H1 (cell line): ENCODE data around the gene GZMM. TPM values are rescaled to one million over a fixed set of nuclear protein-coding genes. Genes with fewer than 3 reads are reported as not detected.

ENCODE experiments used
- CTCF ChIA-PET: fragments of 300-600 bp; sonication (Branson Sonifier 250); formaldehyde crosslinking; loops from one replicate; lab custom pipeline; 2021; ENCODE audit not compliant: partially characterized antibody; lab: Charles Lee
- POLR2A ChIA-PET: fragments of 300-600 bp; sonication (Branson Sonifier 250); formaldehyde crosslinking; loops from one replicate; lab custom pipeline; 2021; ENCODE audit warnings: inconsistent platforms; ENCODE audit not compliant: partially characterized antibody; lab: Charles Lee
- DNase-seq, 2 experiments: peaks; one replicate each; pipeline versions ENCODE4 v3.0.0 to v3.0.0-alpha.2; 2010 to 2022; ENCODE audit warnings: low spot score in 2 of 2, low read depth in 1 of 2, mixed read lengths in 1 of 2
- FAIRE-seq: peaks from 2 replicates; lab custom pipeline; 2011; peaks lifted over from hg19 to GRCh38; lab: Jason Lieb, UNC
- H2AFZ ChIP-seq: 2 replicates; pipeline ENCODE4 v1.8.1; 2012; ENCODE audit warnings: low read length, inconsistent platforms
- H2AK5ac ChIP-seq: 2 replicates; pipeline ENCODE4 v1.6.1; 2013; ENCODE audit warnings: low read depth, low read length
- H2BK120ac ChIP-seq: replicated peaks from 2 replicates; pipeline ENCODE3; 2013; ENCODE audit warnings: low read depth, low read length, inconsistent platforms
- H2BK12ac ChIP-seq: 2 replicates; pipeline ENCODE4 v1.6.1; 2013; ENCODE audit warnings: low read depth, low read length
- H2BK15ac ChIP-seq: 2 replicates; pipeline ENCODE4 v1.6.1; 2013; ENCODE audit warnings: low read length
- H2BK20ac ChIP-seq: 2 replicates; pipeline ENCODE4 v1.6.1; 2013; ENCODE audit warnings: low read length
- H2BK5ac ChIP-seq: 2 replicates; pipeline ENCODE4 v1.6.1; 2013; ENCODE audit warnings: low read depth, low read length
- H3K14ac ChIP-seq: 2 replicates; pipeline ENCODE4 v1.6.1; 2013; ENCODE audit warnings: inconsistent platforms; ENCODE audit not compliant: insufficient read length
- H3K18ac ChIP-seq: 2 replicates; pipeline ENCODE4 v1.6.1; 2013; ENCODE audit warnings: low read length; ENCODE audit errors: extremely low read depth
- H3K23ac ChIP-seq: 2 replicates; pipeline ENCODE4 v1.6.1; 2013; ENCODE audit warnings: inconsistent platforms; ENCODE audit not compliant: insufficient read length
- H3K23me2 ChIP-seq: 2 replicates; pipeline ENCODE4 v1.6.1; 2013; ENCODE audit warnings: low read depth, low read length
- H3K27ac ChIP-seq: 2 replicates; pipeline ENCODE4 v1.6.1; 2011; ENCODE audit warnings: low read depth, low read length, inconsistent platforms
- H3K27me3 ChIP-seq, 4 experiments: replicated peaks in 1 of 4; 1 replicate in 1 of 4; 2 replicates in 3 of 4; pipeline versions ENCODE4 v1.6.1 to v1.8.1; 2011 to 2013; ENCODE audit warnings: low read length in 3 of 4, mild to moderate bottlenecking in 3 of 4, inconsistent platforms in 2 of 4, mixed read lengths in 2 of 4, moderate library complexity in 1 of 4; ENCODE audit not compliant: control insufficient read depth in 3 of 4, insufficient read depth in 3 of 4; ENCODE audit errors: extremely low read depth in 1 of 4
- H3K36me3 ChIP-seq, 4 experiments: 2 replicates each; pipeline versions ENCODE4 v1.6.1 to v1.8.1; 2011 to 2013; ENCODE audit warnings: mild to moderate bottlenecking in 4 of 4, low read length in 3 of 4, moderate library complexity in 2 of 4, control low read depth in 1 of 4, inconsistent platforms in 1 of 4; ENCODE audit not compliant: insufficient read depth in 4 of 4, control insufficient read depth in 2 of 4
- H3K4ac ChIP-seq: replicated peaks from 2 replicates; pipeline ENCODE3; 2013; ENCODE audit warnings: low read length, low read depth, mixed read lengths, inconsistent platforms; ENCODE audit not compliant: insufficient read length
- H3K4me1 ChIP-seq, 4 experiments: replicated peaks in 1 of 4; 1 replicate in 1 of 4; 2 replicates in 3 of 4; pipeline versions ENCODE4 v1.6.1 to v1.8.1; 2011 to 2013; ENCODE audit warnings: low read length in 3 of 4, inconsistent platforms in 2 of 4, mixed read lengths in 1 of 4; ENCODE audit not compliant: insufficient read depth in 4 of 4, control insufficient read depth in 3 of 4
- H3K4me2 ChIP-seq, 2 experiments: 2 replicates each; pipeline versions ENCODE4 v1.6.1 to v1.8.1; 2011 to 2013; ENCODE audit warnings: low read depth in 2 of 2, low read length in 2 of 2, control low read depth in 1 of 2, inconsistent platforms in 1 of 2, mild to moderate bottlenecking in 1 of 2; ENCODE audit not compliant: insufficient read depth in 1 of 2
- H3K4me3 ChIP-seq, 4 experiments: fragments of 200-600, 300-600 bp in 1 of 4; sonication (generic), shearing (Covaris generic), sonication (Bioruptor Twin) in 1 of 4; 2 replicates each; pipeline versions ENCODE4 v1.5.1 to v1.8.1; 2011 to 2016; ENCODE audit warnings: low read length in 4 of 4, low read depth in 3 of 4, control low read depth in 2 of 4, inconsistent platforms in 2 of 4, mild to moderate bottlenecking in 2 of 4, mixed read lengths in 1 of 4, moderate library complexity in 1 of 4; ENCODE audit not compliant: insufficient read depth in 2 of 4; ENCODE audit errors: extremely low read depth in 1 of 4
- H3K56ac ChIP-seq: replicated peaks from 2 replicates; pipeline ENCODE3; 2013; ENCODE audit warnings: low read depth, mild to moderate bottlenecking, mixed read lengths, low read length, inconsistent platforms; ENCODE audit not compliant: insufficient read length
- H3K79me1 ChIP-seq: 2 replicates; pipeline ENCODE4 v1.6.1; 2013; ENCODE audit warnings: low read depth, low read length, control low read depth
- H3K79me2 ChIP-seq, 2 experiments: 2 replicates each; pipeline versions ENCODE4 v1.6.1 to v1.8.1; 2012 to 2013; ENCODE audit warnings: low read length in 2 of 2, mild to moderate bottlenecking in 2 of 2, inconsistent platforms in 1 of 2; ENCODE audit not compliant: insufficient read depth in 2 of 2, control insufficient read depth in 1 of 2
- H3K9ac ChIP-seq, 4 experiments: replicated peaks in 1 of 4; 1 replicate in 1 of 4; 2 replicates in 3 of 4; pipeline versions ENCODE4 v1.6.1 to v1.8.1; 2011 to 2013; ENCODE audit warnings: low read depth in 3 of 4, low read length in 3 of 4, control low read depth in 2 of 4, mild to moderate bottlenecking in 2 of 4, moderate library complexity in 2 of 4, inconsistent platforms in 1 of 4; ENCODE audit errors: extremely low read depth in 1 of 4
- H3K9me3 ChIP-seq, 2 experiments: 2 replicates each; pipeline versions ENCODE4 v1.6.1 to v1.8.1; 2012 to 2013; ENCODE audit warnings: mild to moderate bottlenecking in 2 of 2, moderate library complexity in 2 of 2, control low read depth in 1 of 2, inconsistent platforms in 1 of 2, low read depth in 1 of 2, low read length in 1 of 2, mixed read lengths in 1 of 2; ENCODE audit not compliant: insufficient read depth in 2 of 2
- H4K20me1 ChIP-seq, 2 experiments: replicated peaks in 1 of 2; 2 replicates each; pipeline versions ENCODE3 to v1.8.1; 2011 to 2013; ENCODE audit warnings: inconsistent platforms in 2 of 2, low read length in 2 of 2, mild to moderate bottlenecking in 1 of 2; ENCODE audit not compliant: insufficient read depth in 2 of 2, control insufficient read depth in 1 of 2
- H4K5ac ChIP-seq: 2 replicates; pipeline ENCODE4 v1.6.1; 2013; ENCODE audit warnings: low read length, low read depth, mixed read lengths, inconsistent platforms; ENCODE audit not compliant: insufficient read length
- H4K8ac ChIP-seq: 2 replicates; pipeline ENCODE4 v1.8.0; 2013; ENCODE audit warnings: mild to moderate bottlenecking, moderate library complexity, low read length, inconsistent platforms; ENCODE audit not compliant: insufficient read depth; ENCODE audit errors: extremely low read depth
- H4K91ac ChIP-seq: replicated peaks from 2 replicates; pipeline ENCODE3; 2013; ENCODE audit warnings: low read length, mixed read lengths, inconsistent platforms; ENCODE audit not compliant: insufficient read length
- BACH1 ChIP-seq: IDR thresholded peaks from 2 replicates; pipeline ENCODE4 v1.6.1; 2012; ENCODE audit warnings: low read length, improper control_type of control experiment
- EZH2 ChIP-seq: fragments of 200-600 bp; sonication (generic); IDR thresholded peaks from 2 replicates; pipeline ENCODE4 v1.7.1; 2012; ENCODE audit warnings: low read depth, mild to moderate bottlenecking, moderate library complexity, low read length, inconsistent platforms; ENCODE audit not compliant: severe bottlenecking
- JUND ChIP-seq: IDR thresholded peaks from 2 replicates; pipeline ENCODE4 v1.6.1; 2011; ENCODE audit warnings: mild to moderate bottlenecking, improper control_type of control experiment, low read length
- NRF1 ChIP-seq: IDR thresholded peaks from 2 replicates; pipeline ENCODE4 v1.6.1; 2011; ENCODE audit warnings: mild to moderate bottlenecking, low read depth, low read length, improper control_type of control experiment
- RAD21 ChIP-seq, 2 experiments: IDR thresholded peaks in 1 of 2; conservative IDR thresholded peaks in 1 of 2; 2 replicates each; pipeline ENCODE4 v1.6.1; 2011; ENCODE audit warnings: low read depth in 2 of 2, low read length in 2 of 2, improper control_type of control experiment in 1 of 2, inconsistent platforms in 1 of 2, mild to moderate bottlenecking in 1 of 2, moderate library complexity in 1 of 2
- WGBS, 2 experiments: shearing (Covaris generic) in 1 of 2; methylation state at CpG; one replicate each; pipeline versions ENCODE4 v1.1.6 to v1.1.7; 2013 to 2015; ENCODE audit warnings: low lambda C conversion rate in 2 of 2, mixed read lengths in 2 of 2, inconsistent platforms in 1 of 2, low coverage in 1 of 2, missing lambda C conversion rate in 1 of 2; ENCODE audit not compliant: insufficient replicate concordance in 2 of 2, insufficient coverage in 1 of 2, insufficient read length in 1 of 2; ENCODE audit errors: extremely low coverage in 1 of 2, missing lambda C conversion rate in 1 of 2; 5-methylcytosine and 5-hydroxymethylcytosine counted together
- polyA plus RNA-seq, 7 experiments: library from polyadenylated mRNA; depleted of rRNA in 3 of 7; stranded (reverse) in 5 of 7; unstranded in 2 of 7; fragments of >200 nt in 5 of 7; fragments of 200-250 nt in 2 of 7; gene quantifications; 1 replicate in 5 of 7; 2 replicates in 1 of 7; 4 replicates in 1 of 7; pipeline versions ENCODE4 v1.2.1 to v1.2.3, GENCODE V29; 2011 to 2013; ENCODE audit warnings: missing spikeins in 2 of 7, mixed read lengths in 2 of 7
- total RNA-seq: library from RNA; stranded (reverse); fragmentation: NEBNext Ultra II Directional; extraction: Animal tissue kit (Norgen Biotek cat#: 25700); gene quantifications from 2 replicates; pipeline ENCODE4 v1.2.1, GENCODE V29; 2021

Gene GZMM
- total and polyA plus RNA-seq, 2 of the 8 experiments (the other 6 are each of a cell fraction or from before 2014, with no cell fraction given) = 0.09 to 0.32 TPM

GRCh38 chr19:593055-593454, 49.2 kb downstream of the GZMM start:
- peaks cover 0 to 6% (median 1%) of the 10 kb centered on the region in 4 experiments; a peak in 3 of 7 replicates for H3K4me1 ChIP-seq
- DNase-seq (no peak), FAIRE-seq (no peak)
- H3K27me3 ChIP-seq = peaks cover 23 to 39% (median 31%) of the 10 kb centered on the region in 4 experiments
- no peak overlapping the region for H2BK20ac ChIP-seq
- H3K4me2 ChIP-seq = no peak overlapping the region
- H4K5ac ChIP-seq = no peak overlapping the region
- no peak overlapping the region for H3K4ac ChIP-seq
- WGBS, 2 experiments = 90% methylated on average over 16 of the region's 18 CpGs; no CpG with 5 or more reads in 1 of the 2 experiments
- no peak overlapping the region for H2AFZ ChIP-seq
- H2BK5ac ChIP-seq = no peak overlapping the region
- peaks cover 4 to 12% of the 10 kb centered on the region in 2 experiments for H4K20me1 ChIP-seq
- no peak overlapping the region for H3K56ac ChIP-seq
- H3K9me3 ChIP-seq = no peaks in the 10 kb centered on the region
- H3K18ac ChIP-seq = no peak overlapping the region
- H4K91ac ChIP-seq = no peak overlapping the region
- CTCF ChIA-PET = interaction anchor here (1.2 to 1.3 kb wide), 2 partner anchors 19 to 35 kb away, joined by 3 read pairs; no protein-coding TSS in a partner anchor
- no peak overlapping the region for H2BK12ac ChIP-seq
- no peak overlapping the region for H3K9ac ChIP-seq
- POLR2A ChIA-PET = interaction anchor here (0.9 to 1.5 kb wide), 2 partner anchors 21 to 51 kb away, joined by 3 read pairs; no protein-coding TSS in a partner anchor
- H3K79me2 ChIP-seq = no peaks in the 10 kb centered on the region
- H2BK15ac ChIP-seq = no peak overlapping the region
- no peak overlapping the region for H3K4me3 ChIP-seq
- H3K27ac ChIP-seq = no peak overlapping the region
- peaks cover 0 to 4% (median 0%) of the 10 kb centered on the region in 4 experiments; a peak in 1 of 8 replicates for H3K36me3 ChIP-seq
- no peak overlapping the region for H3K23ac ChIP-seq
- no peaks in the 10 kb centered on the region for H3K79me1 ChIP-seq
- H2BK120ac ChIP-seq = no peak overlapping the region
- peaks cover 2% of the 10 kb centered on the region; the same call in 1 of the 2 replicates for H3K23me2 ChIP-seq
- no peak overlapping the region for H4K8ac ChIP-seq
- no peak overlapping the region for H3K14ac ChIP-seq
- H2AK5ac ChIP-seq = peak overlapping the region; percentile 17; the same call in 1 of the 2 replicates
- no peak for TF ChIP-seq EZH2
- no peak for TF ChIP-seq RAD21 (IDR thresholded peaks at IDR 0.05 in 1 of 2, conservative IDR thresholded peaks at IDR 0.05 in 1 of 2; ENCODE audit: low read depth in 2 of 2, low read length in 2 of 2)
- TF ChIP-seq JUND = no peak
- no peak for TF ChIP-seq BACH1
- TF ChIP-seq NRF1 = no peak
